ENCODE data around the gene CAPN14.

DNA sequence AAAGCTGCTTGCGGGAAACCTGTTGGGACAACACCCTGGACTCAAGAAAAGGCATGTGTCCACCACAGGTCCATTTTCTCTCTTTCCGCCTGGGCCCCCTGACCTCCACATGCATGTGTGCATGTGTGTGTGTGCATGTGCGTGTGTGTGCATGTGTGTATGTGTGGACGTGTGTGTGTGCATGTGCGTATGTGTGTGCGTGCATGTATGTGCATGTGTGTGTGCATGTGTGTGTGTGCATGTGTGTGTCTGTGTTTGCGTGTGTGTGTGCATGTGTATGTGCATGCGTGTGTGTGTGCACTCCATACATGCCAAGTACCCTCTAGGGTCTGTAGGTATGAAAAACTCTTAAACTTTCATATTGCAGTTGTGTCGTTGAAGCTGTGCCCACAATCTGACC lies 16.3 kb downstream of the CAPN14 start:
- TF ChIP-seq, protein P1, sequence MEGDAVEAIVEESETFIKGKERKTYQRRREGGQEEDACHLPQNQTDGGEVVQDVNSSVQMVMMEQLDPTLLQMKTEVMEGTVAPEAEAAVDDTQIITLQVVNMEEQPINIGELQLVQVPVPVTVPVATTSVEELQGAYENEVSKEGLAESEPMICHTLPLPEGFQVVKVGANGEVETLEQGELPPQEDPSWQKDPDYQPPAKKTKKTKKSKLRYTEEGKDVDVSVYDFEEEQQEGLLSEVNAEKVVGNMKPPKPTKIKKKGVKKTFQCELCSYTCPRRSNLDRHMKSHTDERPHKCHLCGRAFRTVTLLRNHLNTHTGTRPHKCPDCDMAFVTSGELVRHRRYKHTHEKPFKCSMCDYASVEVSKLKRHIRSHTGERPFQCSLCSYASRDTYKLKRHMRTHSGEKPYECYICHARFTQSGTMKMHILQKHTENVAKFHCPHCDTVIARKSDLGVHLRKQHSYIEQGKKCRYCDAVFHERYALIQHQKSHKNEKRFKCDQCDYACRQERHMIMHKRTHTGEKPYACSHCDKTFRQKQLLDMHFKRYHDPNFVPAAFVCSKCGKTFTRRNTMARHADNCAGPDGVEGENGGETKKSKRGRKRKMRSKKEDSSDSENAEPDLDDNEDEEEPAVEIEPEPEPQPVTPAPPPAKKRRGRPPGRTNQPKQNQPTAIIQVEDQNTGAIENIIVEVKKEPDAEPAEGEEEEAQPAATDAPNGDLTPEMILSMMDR (IDR thresholded peaks at IDR 0.05; ENCODE audit: poor library complexity): no peak
- no peak for TF ChIP-seq EZH2phosphoT487 (IDR thresholded peaks at IDR 0.05; ENCODE audit: low read depth, severe bottlenecking, unreplicated experiment)
